Stimulated activated CD8-positive, alpha-beta memory T cell treated with anti-CD3 and anti-CD28 coated beads, Interleukin-4, amount 100 ng/mL, for 4 hours (primary cell): Measurements from ENCODE around the gene BOC.

Experiments used
- DNase-seq, 2 donors: peaks; one replicate each; pipeline ENCODE4 v3.0.0-alpha.2; 2020; ENCODE audit warnings: low read depth in 2 of 2, low spot score in 1 of 2

BOC gene

DNA sequence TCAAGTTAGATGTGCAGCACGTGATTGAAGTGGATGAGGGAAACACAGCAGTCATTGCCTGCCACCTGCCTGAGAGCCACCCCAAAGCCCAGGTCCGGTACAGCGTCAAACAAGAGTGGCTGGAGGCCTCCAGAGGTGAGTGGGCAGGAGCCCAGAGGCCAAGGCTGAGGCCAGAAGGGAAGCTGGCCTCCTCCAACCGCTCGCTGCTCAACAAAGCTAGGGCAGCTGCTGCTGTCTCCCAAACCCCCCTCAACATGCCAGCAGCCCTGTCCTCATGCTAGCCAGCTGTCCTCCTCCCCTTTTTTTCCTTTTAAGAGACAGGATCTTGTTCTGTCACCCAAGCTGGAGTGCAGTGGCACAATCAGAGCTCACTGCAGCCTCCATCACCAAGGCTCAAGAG, 57.0 kb downstream of the BOC start:
- DNase-seq: no peak

DNA sequence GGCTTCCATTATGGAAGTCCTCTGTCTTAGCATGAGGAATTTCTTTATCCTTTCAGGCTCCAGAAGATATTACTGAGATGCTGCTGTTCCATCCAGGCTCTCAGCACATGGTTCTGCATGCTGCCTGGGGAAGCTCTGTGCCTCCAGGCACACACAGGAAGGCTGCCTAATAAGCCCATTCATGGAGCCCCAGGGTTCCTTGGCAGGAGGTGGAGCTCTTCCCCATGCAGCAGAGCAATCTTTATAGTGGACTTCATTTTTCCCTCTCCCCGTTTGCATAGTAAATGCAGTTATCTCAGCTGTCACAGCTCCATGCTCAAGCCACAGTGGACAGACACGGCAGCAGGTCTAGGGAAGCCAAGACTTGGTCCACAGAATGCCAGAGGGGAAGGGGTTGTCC, 57.6 kb downstream of the BOC start:
- DNase-seq: no peak

DNA sequence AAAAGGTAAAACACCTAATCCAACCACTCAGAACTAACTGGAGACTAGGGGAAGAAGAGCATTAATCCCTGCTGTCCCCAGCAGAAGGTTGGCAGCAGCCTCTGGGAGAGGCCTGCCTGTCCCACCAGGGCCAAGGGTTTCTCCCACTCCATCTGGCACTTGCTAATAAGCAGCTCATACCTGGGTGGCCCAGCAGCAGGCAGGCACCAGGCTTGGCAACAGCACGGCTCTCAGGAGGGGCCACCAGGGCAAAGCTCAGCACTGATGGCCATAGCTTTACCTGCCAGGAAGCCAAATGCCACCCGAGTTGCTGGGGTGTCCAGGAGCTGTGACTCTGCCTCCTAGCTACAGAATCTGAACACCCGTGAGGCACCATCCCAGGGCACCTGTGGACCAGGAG, 58.3 kb downstream of the BOC start:
- no peak for DNase-seq

DNA sequence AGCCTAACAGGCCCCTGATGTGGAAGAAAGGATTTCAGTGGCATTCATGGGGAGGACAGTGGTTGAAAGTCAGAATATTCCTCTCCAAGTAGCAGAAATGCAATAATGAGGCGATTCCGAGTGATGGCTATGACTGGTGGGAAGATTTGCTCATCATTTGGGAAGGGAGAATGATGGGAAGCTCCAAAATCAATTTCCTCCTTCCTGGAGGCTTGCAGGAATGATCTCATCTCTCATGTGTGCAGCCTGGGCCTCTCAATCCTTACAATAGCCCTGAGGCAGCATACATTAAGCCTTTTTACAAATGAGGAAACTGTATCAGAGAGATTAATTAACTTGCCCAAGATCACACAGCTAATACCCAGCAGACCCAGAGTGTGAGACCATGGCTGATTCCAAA, 58.7 kb downstream of the BOC start:
- DNase-seq: no peak

DNA sequence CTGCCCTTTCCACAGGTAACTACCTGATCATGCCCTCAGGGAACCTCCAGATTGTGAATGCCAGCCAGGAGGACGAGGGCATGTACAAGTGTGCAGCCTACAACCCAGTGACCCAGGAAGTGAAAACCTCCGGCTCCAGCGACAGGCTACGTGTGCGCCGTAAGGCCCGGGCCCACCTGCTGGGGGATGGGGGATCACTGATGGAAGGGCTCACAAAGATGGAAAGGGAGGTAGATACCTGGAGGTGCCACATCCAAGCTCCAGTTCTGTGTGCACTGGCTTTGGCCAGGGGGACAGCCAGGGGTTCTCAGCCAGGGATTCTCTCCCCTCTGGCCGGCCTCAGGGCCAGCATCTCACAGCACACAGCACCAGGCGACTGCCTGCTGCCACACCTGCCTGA, 59.4 kb downstream of the BOC start:
- no peak for DNase-seq

DNA sequence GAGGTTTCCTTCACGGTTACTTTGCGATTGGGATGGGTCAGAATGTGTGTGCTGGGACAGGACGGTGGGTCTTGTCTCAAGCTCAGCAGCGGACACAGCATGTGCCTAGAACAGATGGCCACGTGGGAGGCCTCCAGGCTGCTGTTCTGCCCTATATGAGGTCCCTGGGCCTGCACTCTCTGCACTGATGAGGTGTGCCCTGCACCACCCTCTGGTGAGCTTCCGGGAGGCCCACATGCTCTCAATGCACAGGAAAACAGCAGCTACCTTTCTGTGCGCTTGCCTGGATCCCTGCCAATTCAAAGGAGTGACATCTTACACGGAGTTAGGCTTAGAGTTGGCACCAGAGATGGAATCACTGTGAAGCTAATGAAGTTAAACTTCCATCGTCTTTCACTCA, 59.8 kb downstream of the BOC start:
- DNase-seq: no peak

DNA sequence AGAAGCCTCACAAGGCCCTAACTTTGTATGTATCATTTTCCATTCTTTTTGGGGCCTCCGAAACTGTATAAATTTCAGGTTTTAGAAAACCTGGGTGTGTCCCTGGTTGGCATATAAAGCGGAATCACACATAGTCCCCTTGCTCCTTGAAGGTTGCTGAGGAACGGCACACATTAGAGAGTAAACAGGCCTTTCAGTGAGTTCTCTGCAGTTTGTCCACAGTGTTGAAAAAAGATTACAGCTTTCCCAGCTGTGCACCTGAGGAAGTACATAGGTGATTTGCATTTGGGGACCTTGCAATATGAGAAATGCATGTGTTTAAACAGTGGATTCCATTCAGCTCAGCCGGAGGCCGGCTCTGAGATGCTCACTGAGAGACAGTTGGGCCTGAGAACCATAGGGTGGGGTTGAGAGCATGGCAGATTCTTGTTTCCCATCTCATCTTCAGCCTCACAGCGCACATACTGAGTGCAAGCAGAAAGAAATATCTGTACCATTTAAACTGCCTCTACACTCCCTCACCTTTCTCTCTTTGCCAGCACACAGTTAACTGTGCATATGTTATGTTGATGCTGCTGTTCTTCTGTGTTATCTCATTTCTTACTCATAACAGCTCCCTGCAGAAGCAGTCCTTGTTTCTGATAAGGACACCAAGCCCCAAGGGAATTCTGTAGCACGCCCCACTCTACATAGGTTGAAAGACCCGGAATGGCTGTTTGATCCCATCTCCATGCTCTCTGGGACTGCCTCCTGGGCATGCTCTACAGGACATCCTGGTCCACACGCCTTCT, 60.4 kb downstream of the BOC start:
- no peak for DNase-seq

DNA sequence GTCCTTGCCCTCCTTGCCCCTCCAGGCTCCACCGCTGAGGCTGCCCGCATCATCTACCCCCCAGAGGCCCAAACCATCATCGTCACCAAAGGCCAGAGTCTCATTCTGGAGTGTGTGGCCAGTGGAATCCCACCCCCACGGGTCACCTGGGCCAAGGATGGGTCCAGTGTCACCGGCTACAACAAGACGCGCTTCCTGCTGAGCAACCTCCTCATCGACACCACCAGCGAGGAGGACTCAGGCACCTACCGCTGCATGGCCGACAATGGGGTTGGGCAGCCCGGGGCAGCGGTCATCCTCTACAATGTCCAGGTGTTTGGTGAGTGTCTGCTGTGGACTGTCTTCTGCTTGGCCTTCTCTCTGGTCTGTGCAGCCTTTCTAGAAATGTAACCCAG, 61.0 kb downstream of the BOC start:
- no peak for DNase-seq

DNA sequence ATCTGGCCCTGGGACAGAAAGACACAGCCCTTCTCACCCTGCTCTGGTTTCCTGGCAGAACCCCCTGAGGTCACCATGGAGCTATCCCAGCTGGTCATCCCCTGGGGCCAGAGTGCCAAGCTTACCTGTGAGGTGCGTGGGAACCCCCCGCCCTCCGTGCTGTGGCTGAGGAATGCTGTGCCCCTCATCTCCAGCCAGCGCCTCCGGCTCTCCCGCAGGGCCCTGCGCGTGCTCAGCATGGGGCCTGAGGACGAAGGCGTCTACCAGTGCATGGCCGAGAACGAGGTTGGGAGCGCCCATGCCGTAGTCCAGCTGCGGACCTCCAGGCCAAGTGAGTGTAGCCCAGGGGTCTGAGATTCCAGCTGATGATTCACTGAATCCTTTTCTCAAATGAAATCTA, 61.7 kb downstream of the BOC start:
- no peak for DNase-seq

DNA sequence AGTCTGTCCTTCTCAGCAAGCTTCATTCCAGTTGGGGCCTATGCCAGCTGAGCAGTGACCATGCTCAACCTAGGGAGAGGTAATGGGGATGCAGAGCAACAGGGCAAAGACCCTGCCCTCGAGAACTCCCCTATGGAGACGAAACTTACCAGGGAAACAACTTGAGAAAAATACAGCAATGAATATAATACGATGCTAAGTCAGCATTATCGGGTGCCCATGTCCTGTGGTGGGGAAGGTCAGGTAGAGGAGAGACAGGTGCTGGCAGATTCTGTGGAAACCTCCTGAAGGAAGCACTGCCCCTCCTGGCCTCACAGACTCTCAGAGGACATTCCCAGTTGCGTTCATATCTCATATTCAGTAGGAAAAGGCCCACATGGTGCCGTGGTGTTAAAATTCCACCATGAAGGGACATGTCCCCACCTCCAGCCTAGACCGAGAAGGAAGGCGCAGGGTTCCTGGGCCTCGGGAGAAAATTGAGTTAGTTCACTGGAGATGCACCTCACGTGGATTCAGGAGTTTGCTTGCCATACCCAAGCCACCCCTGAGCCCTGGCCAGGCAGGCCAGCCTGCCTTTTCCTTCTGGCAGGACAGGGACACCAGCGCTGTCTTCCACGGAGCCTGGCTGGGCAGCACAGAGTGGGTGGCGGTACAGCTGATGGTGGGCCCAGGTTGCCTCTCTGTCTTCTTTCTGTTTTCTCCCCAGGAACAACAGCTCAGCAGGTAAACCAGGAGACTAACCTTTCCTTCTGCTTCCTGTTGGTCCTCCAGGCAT, 62.4 kb downstream of the BOC start:
- DNase-seq: no peak

DNA sequence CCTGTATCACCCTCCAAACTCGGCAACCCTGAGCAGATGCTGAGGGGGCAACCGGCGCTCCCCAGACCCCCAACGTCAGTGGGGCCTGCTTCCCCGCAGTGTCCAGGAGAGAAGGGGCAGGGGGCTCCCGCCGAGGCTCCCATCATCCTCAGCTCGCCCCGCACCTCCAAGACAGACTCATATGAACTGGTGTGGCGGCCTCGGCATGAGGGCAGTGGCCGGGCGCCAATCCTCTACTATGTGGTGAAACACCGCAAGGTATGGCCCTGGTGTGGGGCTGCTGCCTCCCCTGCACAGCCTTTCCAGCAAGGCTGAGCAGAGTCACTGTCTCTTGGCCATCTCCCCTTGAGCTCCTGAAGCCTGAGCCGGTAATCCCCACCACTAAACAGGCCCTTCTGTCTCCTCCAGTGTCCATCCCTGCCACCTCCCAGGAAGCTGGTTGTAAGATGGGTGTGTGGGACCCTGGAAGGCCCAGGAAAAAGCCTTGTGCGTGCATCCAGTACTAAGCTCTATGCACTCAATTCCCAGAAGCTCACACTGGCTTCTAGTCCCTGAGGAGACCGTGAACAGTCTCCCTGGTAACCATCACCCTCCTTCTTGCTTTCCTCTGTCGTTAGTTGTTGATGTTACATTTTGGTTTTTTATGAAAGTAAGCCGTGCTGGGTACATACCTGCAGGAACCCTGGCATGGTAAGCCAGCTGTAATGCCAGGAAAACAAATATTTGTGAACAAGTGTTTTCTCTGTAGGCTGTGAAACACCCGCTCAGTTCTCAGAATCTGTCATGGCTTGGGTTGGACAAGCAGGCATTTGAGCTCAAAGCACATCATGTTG, 63.3 kb downstream of the BOC start:
- DNase-seq: no peak

DNA sequence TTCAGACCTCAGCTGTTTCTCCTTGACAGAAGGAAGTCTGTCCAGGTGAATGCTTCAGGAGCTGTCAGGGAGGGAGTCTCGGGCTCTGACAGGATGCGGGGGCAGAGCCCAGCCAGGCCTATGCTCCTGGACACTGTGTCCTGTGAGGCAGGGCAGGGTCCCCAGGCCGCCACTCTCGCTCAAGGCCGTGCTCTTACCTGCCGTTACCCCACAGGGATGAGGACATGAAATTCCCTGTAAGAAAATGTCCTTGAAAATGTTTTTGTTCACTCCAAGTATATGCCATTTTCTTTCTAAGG, 63.9 kb downstream of the BOC start:
- no peak for DNase-seq

DNA sequence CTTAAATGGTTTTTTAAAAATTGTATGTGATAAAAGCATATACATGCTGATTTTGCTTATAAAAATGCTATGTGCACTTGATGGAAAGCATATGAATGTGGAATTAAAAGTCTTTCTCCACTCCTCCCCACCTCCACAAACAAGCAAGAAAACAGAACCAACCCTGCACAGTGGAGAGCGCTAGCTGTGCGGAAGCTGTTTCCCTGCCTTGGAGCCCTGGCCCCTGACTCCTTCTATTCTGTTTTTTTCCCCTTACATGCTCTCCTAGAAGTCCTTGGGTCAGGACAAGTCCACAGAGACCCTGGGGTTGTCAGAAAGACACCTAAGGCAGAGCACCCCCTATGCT, 64.2 kb downstream of the BOC start:
- no peak for DNase-seq

DNA sequence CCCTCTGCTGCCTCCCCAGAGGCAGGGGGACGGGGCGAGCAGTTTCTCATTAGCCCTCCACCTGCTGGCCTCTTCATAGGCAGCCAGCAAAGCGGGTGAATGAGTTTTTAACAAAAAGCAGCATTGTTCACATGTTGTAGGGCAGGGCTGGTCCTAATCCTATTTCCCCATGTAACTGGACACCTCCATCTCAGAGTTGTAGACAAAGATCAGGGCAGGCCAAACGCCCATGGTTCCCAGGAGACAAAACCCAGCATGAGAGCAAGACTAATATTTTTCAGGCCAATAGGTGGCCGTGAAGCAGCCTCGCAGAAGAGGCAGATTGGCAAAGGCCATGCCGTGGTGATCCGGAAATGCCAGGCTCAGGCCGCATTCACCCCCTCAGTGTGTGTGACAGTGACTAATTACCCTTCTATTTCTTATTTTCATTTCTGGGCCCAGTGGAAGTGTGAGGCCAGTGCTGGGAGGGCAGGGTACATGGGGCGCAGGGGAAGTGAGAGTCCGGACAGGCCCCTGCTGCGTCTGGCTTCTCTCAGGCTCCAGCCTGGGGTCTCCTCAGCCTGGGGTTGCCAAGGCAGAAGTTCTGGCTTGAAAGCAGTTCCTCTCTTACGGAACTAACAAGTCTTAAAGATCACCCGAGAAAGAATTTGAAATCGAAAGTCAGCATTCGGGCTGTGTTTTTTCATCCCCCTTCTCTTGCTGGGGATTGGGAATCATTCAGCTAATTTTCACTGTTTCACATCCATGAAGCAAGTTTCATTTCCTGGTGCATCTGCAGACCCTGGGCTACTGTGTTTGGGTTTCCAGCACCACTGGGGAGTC, 64.8 kb downstream of the BOC start:
- no peak for DNase-seq

DNA sequence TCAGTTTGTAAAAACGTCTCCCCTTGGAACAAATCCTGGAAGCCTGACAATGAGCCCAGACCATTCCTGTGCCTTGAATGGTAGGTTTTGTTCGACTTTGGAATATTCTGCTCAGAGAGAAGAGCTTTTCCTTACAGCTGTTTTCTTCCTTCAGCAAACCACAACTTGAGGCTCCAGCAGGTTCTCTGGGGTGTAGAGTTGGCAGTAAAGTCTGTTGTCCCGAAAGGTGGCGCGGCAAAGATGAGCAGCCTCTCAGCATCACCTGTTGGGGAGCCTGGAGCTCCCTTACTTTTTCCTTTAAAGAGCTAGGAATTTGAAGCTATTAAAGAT, 65.4 kb downstream of the BOC start:
- no peak for DNase-seq

DNA sequence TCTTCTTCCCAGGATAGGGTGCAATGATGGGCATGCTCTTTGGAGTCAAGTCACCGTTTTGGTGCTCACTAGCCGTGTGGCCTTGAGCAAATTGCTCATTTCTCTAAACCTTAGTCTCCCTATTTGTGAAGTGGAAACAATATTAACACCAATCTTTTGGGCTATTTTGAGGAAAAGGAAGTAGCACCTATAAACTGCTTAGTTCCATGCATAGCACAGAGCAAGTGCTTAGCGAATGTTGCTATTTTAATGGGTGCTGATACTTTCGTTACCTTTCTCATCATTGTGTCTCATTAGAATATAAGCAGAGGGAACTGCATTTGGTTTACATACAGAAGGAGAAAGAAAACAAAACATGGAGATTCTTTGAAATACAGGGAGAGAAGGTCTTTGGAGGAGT, 66.1 kb downstream of the BOC start:
- DNase-seq: no peak

DNA sequence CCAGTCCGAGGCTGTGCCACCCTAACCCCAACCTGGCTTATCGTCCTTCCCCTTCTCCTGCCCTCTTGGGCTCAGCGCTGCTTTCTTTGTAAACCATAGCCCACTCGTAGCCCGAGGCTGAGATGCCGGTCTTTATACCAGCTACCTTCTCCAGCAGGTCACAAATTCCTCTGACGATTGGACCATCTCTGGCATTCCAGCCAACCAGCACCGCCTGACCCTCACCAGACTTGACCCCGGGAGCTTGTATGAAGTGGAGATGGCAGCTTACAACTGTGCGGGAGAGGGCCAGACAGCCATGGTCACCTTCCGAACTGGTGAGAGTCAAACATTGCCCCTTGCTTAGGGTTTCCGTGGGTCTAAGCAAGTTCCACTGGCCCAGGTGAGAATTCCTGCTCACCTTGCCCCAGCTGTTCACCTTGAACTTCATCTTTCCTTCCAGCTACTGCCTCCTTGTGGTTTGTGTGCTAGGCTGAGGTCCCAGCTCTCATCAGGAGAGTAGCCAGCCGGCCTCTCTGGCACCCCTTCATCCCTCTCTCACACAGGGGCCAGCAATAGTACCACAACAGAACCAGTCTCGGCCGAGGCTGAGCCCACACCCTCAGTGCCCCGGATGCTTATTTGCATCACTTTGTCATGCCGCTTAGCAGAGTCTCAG, 66.7 kb downstream of the BOC start:
- DNase-seq: no peak

DNA sequence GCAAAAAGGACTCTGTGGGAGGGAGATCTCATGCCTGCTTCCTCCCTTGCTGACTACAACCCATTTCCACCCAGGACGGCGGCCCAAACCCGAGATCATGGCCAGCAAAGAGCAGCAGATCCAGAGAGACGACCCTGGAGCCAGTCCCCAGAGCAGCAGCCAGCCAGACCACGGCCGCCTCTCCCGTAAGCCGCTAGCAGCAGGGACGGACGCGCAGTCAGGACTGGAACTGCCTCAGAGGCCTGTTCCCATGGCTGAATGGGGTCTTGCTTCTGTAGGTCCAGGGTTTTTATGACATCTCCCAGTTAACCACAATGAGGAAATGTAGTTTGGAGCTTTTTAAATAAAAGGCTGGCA, 67.2 kb downstream of the BOC start:
- no peak for DNase-seq

DNA sequence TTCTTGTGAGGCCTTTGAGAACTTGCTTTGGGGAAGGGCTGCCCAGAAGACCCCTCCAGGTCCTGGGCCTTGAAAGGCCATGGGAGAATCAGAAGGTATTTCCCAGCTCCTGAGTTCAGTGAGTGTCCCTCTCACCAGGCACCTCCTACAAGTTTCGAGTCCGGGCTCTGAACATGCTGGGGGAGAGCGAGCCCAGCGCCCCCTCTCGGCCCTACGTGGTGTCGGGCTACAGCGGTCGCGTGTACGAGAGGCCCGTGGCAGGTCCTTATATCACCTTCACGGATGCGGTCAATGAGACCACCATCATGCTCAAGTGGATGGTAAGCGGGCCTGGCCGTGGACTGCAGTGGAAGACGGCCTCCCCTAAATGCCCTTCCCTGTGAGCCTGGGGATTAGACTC, 68.3 kb downstream of the BOC start:
- no peak for DNase-seq

DNA sequence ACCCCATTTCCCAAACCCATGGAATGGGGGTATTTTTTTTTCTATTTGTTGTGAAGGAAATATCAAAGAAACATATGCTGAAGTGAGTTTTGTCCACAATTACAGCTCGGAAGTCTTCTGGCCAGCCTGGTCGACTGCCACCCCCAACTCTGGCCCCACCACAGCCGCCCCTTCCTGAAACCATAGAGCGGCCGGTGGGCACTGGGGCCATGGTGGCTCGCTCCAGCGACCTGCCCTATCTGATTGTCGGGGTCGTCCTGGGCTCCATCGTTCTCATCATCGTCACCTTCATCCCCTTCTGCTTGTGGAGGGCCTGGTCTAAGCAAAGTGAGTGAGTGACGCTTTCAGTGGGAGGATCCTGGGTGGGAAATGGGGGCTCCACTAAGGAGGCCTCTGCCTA, 71.9 kb downstream of the BOC start:
- DNase-seq: no peak

DNA sequence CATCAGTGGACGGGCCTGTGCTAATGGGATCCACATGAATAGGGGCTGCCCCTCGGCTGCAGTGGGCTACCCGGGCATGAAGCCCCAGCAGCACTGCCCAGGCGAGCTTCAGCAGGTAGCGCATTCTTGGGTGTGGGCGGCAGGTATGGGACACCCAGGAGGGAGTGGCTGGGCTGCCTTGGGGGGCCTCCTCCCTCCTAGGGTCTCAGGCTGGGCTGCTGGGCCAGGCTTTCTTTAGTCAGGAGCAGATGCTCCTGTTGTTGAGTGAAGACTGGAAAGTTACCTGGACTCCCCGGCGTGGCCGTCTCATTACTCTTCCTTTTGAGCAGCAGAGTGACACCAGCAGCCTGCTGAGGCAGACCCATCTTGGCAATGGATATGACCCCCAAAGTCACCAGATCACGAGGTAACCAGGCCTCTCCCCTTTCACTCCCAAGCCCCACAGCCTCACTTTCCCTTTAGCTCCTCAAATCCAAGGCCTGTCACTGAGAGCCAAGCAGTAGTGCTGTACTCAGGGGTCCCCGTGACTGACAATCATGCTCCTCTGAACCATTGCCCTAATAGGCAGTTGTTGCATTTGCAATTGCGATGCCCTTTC, 73.2 kb downstream of the BOC start:
- no peak for DNase-seq
